ENCODE results near the gene KCNIP3. TPM values are rescaled to one million over a fixed set of nuclear protein-coding genes. Genes with fewer than 3 reads are reported as not detected.
"Not testable (repeated sequence)": the region's sequence is repeated elsewhere in the genome, so short reads cannot be mapped to it uniquely, and the experiment has no call there.

Gene KCNIP3
- total RNA-seq, 1 donor from 2014 or later, result under 0.01 TPM

DNA sequence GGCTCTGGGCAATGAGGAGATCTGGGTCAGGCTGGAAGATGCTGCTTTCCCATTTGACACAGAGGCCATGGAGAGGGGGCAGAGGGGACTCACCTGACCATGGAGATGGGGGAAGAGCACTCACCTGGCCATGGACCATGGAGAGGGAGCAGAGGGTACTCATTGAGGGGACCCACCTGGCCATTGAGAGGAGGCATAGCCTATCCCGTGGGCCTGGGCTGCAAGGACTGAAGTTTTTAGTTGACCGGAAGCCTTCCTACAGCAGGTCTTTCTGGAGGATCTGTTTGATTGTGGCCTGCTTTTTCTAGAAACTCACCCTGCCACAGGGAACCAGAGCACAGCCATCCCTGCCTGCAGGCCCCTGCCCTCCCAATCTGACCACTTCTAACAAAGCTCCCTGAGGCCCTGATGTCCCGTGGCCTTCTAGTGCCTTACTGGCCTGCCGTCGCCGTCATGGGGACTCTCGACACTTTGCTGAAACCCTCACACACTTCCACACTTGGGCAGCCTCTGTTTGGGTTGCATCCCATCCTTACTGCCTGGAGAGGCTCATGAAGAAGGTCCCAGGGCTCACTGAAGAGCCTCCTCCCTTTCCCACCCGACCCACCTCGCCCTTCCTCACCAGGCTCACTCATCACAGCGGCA lies 28.0 kb upstream of the KCNIP3 start:
- DNase-seq (ENCODE audit: low read depth) (no peak), FAIRE-seq (no peak)
- Histone ChIP-seq H3K27me3 (ENCODE audit: control insufficient read depth, insufficient read depth, low read length) (no peaks in the 10 kb centered on the region), H3K4me3 (ENCODE audit: low read depth, low read length) (no peak overlapping the region), H3K36me3 (ENCODE audit: control insufficient read depth, insufficient read depth, low read length) (no peaks in the 10 kb centered on the region)
- TF ChIP-seq, protein P1, sequence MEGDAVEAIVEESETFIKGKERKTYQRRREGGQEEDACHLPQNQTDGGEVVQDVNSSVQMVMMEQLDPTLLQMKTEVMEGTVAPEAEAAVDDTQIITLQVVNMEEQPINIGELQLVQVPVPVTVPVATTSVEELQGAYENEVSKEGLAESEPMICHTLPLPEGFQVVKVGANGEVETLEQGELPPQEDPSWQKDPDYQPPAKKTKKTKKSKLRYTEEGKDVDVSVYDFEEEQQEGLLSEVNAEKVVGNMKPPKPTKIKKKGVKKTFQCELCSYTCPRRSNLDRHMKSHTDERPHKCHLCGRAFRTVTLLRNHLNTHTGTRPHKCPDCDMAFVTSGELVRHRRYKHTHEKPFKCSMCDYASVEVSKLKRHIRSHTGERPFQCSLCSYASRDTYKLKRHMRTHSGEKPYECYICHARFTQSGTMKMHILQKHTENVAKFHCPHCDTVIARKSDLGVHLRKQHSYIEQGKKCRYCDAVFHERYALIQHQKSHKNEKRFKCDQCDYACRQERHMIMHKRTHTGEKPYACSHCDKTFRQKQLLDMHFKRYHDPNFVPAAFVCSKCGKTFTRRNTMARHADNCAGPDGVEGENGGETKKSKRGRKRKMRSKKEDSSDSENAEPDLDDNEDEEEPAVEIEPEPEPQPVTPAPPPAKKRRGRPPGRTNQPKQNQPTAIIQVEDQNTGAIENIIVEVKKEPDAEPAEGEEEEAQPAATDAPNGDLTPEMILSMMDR (IDR thresholded peaks at IDR 0.05; ENCODE audit: insufficient read depth, low read length, severe bottlenecking), result no peak

GRCh38 chr2:95269745-95270144 lies 27.4 kb upstream of the KCNIP3 start:
- not testable (repeated sequence) for FAIRE-seq; DNase-seq (ENCODE audit: low read depth); H3K4me3 ChIP-seq (ENCODE audit: low read depth, low read length); H3K27me3 ChIP-seq (ENCODE audit: control insufficient read depth, insufficient read depth, low read length); H3K36me3 ChIP-seq (ENCODE audit: control insufficient read depth, insufficient read depth, low read length)

DNA sequence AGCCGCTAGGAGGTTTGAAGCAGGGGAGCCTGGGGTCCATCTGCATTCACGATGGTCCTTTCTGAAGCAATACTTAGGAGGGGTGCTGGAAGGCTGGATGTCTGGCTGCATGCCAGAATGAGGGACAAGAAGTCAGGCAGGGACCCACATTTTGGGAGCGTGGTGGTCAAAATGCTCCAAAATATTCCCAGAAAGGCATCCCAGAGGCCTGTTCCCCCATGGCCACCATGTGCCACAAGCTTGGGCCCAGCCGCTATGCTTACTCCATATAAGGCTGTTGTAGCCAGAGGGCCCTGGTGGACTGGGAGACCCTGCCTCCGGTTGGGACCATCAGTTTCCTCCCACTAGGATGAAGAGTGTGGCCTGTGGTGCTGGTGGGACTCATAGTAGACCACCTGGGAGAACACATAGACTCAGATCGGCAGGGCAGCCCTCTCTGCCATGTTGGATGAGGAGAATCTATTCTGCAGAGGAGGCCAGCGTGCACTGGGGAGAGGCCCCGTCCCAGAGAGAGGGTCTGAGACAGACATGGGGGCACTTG lies 26.5 kb upstream of the KCNIP3 start:
- DNase-seq (ENCODE audit: low read depth), result no peak
- Histone ChIP-seq H3K4me3 (ENCODE audit: low read depth, low read length) (no peak overlapping the region), H3K36me3 (ENCODE audit: control insufficient read depth, insufficient read depth, low read length) (no peaks in the 10 kb centered on the region), H3K27me3 (ENCODE audit: control insufficient read depth, insufficient read depth, low read length) (no peaks in the 10 kb centered on the region)
- TF ChIP-seq, protein P1 (IDR thresholded peaks at IDR 0.05; ENCODE audit: insufficient read depth, low read length, severe bottlenecking), result no peak
- no peak for FAIRE-seq

DNA sequence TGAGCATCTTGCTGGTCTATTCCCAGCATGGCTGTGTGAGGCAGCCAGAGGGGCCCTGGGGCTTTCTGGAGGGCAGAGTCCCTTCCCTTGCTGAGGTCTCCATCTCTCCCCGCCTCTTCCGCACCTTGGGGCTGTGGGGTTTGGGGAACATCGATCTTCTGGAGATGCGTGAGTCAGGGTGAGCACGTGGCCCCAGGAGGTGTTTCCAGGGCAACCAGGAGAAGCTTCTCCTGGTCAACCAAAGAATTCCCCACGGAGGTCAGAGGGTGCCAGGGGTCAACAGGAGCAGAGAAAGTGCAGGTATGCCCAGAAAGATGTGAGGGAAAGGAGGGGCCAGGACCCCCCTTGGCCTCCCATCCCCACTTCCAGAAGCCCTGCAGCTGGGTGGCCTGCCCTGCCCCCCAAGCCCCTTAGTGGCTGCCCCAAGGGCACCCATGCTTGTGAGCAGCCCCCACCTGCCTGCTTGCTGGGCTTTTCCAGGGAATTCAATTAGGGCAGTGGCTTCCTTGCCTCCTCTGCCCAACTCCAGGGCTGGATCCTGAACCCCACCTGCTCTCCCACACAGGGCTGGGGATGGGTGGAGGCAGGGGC lies 25.7 kb upstream of the KCNIP3 start:
- Histone ChIP-seq H3K36me3 (ENCODE audit: control insufficient read depth, insufficient read depth, low read length) (no peaks in the 10 kb centered on the region), H3K4me3 (ENCODE audit: low read depth, low read length) (no peak overlapping the region), H3K27me3 (ENCODE audit: control insufficient read depth, insufficient read depth, low read length) (no peaks in the 10 kb centered on the region)
- TF ChIP-seq, protein P1 (IDR thresholded peaks at IDR 0.05; ENCODE audit: insufficient read depth, low read length, severe bottlenecking), result no peak
- DNase-seq (ENCODE audit: low read depth) (no peak), FAIRE-seq (no peak)

DNA sequence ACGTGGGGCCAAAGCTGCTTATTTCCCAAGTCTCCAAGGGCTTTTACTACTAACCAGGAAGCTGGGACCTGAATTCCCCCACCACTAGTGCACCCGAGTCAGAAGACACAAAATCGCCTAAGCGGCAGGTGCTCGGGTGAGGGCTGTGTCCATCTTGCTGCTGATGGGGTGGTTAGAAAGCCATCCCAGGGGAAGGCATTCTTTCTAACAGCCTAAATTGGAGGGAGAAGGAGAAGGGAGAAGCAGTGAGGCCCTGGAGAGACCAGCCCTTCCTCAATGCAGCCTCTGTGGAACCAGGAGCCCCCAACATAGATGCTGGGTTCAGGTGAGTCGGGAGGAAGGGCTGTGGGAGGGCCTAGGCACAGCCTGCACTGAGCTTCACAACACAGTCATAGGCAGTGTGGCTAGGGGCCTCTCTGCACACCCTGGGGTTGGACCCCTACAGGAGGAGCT lies 24.8 kb upstream of the KCNIP3 start:
- no peaks in the 10 kb centered on the region for H3K27me3 ChIP-seq (ENCODE audit: control insufficient read depth, insufficient read depth, low read length)
- FAIRE-seq, result no peak
- H3K36me3 ChIP-seq (ENCODE audit: control insufficient read depth, insufficient read depth, low read length), result peaks cover 3% of the 10 kb centered on the region
- H3K4me3 ChIP-seq (ENCODE audit: low read depth, low read length), result no peak overlapping the region
- DNase-seq (ENCODE audit: low read depth), result no peak
- TF ChIP-seq, protein P1 (IDR thresholded peaks at IDR 0.05; ENCODE audit: insufficient read depth, low read length, severe bottlenecking), result no peak

DNA sequence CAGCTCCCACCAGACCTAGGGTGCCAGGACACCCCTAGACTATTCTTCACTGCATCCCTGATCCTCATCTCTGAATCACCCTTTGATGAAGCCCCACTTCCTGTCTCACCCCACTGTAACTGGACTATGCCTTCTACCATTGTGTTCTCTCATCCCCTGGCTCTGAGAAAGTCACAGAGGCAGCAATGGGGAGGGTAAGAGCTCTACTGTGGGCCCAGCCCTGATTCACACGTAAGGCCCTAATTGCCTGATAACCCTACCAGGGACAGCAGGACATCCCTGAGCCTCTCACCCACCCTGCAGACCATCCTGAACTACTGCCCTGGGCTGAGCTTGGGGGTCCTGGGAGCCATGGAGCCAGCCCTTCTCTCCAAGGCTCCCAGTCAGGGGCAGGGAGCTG lies 24.4 kb upstream of the KCNIP3 start:
- TF ChIP-seq, protein P1 (IDR thresholded peaks at IDR 0.05; ENCODE audit: insufficient read depth, low read length, severe bottlenecking), result no peak
- no peaks in the 10 kb centered on the region for H3K27me3 ChIP-seq (ENCODE audit: control insufficient read depth, insufficient read depth, low read length)
- H3K36me3 ChIP-seq (ENCODE audit: control insufficient read depth, insufficient read depth, low read length), result peaks cover 5% of the 10 kb centered on the region
- no peak overlapping the region for H3K4me3 ChIP-seq (ENCODE audit: low read depth, low read length)
- FAIRE-seq (no peak), DNase-seq (ENCODE audit: low read depth) (no peak)

All from bronchial epithelial cell (primary cell).